Hippocampal formation (tissue), 2 donors: ENCODE data around the gene ABHD16A.
"Not testable (repeated sequence)": the region's sequence is repeated elsewhere in the genome, so short reads cannot be mapped to it uniquely, and the experiment has no call there.

Experiments
- DNase-seq, 2 donors: peaks; one replicate each; lab custom pipeline; 2025; lab: John Stamatoyannopoulos, UW

The ABHD16A gene

DNA sequence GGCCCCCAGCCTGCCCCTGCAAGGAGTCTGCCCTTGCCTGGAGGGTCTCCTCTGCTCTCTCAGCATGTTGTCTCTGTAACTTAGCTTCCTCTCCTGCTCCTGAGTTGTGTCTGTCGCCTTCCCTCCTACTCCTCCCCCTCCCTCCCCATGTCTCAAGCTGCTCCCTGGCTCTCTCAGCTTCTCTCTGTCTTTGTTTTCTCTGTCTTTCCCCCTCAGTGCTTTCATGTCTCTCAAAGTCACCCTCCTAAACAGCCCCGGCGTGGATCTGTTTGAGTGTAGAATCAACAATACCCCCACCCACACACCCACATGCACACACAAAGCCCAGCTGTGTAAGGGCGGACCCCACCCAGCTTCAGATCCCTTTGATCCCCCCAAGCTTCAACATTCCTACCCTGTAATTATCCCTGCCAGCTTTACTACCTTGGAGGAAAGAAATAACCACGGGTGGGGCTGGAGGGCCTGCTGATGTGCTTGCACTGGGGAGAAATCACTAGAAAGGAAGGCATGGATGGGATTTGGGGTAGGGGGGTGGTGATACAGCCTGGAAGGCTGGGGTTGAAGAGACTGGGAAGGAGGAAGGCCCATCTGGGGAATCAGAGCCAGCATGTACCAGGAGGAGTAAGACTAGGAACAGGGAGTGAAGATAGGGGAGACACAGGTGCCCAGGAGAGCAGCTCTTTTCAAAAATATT, 11.0 kb upstream of the ABHD16A start:
- no peak for DNase-seq

DNA sequence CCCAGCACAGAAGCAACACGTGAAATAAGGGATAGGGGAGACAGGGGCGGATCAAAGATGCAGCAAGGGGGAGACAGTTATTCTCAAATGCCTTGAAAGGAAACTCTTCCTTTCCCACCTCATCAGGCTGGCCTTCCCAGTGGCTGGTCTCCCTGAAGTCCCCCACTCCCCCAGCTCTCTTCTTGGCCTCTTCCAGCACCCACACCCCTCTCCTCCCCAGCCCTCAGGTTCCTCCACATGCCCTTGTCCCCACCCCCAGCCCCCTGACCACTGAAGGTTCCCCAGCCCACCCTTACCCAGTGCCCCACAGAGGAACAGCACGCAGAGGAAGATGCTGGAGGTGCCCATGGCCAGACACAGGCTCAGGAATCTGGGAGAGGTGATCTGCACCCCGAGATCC, 10.3 kb upstream of the ABHD16A start:
- DNase-seq = no peak

DNA sequence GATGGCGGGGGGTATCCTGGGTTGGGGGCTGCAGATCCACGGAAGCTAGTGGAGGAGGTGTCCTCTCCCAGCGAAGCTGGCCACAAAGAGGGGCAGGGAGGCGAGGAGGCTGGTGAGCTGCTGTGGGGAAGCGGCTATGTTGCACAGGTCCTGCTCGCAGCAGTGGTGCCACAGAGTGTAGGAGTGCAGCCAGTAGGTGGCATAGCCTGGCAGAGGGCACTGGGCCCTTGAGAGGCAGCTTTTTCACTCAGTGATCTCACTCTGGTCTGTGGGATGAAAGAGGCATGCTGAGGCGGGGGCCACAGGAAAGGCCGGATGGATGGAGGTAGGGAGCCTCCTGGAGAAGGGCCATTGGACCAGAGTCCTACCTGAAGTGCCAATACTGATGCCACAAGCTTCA, 9.2 kb upstream of the ABHD16A start:
- DNase-seq = no peak

DNA sequence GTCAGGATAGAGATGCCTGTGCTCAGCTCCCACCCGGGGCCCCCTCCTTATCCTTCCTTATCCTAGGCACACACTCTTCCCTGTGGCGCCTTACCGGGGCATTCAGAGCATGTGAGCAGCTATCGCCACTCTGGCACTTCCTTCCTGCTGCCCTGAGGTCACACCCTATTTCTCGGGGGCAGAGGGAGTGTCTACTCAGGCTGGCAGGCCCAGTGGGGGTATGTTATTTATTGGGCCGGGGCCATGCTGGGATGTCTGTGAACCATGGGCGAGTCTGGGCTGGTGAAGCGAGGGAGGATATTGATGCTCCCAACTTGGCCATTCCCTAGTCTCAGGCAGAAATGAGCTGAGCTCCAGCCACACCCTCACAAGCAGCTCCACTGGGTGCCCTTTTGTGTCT, 8.1 kb upstream of the ABHD16A start:
- DNase-seq = no peak

DNA sequence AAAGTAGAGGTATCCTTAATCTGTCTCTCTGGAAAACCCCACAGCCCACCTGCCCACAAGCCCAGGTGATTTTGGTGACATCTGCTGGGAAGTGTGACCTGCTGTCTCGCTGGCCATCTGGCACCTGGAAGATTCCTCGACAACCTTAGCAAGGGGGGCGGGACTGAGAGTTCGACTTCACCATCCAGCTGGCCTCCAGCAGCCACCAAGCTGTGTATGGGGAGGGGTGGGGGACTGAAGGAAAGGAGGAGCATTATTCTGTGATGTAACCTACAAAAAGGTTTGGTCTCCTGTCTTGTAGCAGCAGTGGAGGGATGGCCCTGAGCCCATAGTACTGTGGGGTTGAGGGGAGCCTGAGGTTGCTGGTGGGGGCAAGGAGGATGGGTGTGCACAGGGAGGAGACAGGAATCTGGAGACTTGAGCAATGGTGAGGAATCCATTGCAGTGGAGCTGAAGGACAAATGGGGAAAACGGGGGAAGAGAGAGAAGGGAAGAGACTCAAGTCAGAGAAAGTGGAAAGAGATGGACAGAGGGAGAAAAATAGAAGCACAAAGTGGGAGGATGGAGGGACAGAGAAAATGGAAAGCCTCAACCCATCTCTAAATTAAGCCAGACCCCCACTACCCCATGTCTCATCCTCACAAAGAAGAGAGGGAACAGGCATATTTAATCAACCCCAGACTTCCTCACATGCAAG, 7.5 kb upstream of the ABHD16A start:
- no peak for DNase-seq

DNA sequence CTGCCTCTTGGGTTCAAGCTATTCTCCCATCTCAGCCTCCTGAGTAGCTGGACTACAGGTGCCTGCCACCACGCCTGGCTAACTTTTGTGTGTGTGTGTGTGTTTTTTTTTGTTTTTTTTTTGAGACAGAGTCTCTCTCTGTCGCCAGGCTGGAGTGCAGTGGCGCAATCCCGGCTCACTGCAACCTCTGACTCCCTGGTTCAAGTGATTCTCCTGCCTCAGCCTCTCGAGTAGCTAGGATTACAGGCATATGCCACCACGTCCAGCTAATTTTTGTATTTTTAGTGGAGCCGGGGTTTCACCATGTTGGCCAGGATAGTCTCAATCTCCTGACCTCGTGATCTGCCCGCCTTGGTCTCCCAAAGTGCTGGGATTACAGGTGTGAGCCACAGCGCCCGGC, 6.0 kb upstream of the ABHD16A start:
- not testable (repeated sequence) for DNase-seq

DNA sequence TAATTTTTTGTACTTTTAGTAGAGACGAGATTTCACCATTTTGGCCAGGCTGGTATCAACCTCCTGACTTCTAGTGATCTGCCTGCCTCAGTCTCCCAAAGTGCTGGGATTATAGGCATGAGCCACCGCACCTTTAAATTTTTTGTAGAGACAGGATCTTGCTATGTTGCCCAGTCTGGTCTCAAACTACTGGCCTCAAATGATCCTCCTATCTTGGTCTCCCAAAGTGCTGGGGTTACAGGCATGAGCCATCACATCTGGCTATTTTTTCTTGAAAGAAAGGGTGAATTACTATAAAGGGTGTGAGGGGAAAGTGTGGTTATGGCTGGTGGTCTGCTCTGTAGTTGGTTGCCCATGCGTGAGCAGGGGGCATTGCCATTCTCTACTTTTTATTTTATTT, 5.1 kb upstream of the ABHD16A start:
- DNase-seq = no peak

DNA sequence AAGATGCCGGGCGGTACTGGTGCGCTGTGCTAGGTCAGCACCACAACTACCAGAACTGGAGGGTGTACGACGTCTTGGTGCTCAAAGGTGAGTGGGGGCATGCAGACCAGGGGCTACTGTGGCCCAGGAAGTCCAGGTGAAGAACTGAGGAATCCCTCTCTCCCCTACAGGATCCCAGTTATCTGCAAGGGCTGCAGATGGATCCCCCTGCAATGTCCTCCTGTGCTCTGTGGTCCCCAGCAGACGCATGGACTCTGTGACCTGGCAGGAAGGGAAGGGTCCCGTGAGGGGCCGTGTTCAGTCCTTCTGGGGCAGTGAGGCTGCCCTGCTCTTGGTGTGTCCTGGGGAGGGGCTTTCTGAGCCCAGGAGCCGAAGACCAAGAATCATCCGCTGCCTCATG, 4.6 kb upstream of the ABHD16A start:
- DNase-seq = no peak

DNA sequence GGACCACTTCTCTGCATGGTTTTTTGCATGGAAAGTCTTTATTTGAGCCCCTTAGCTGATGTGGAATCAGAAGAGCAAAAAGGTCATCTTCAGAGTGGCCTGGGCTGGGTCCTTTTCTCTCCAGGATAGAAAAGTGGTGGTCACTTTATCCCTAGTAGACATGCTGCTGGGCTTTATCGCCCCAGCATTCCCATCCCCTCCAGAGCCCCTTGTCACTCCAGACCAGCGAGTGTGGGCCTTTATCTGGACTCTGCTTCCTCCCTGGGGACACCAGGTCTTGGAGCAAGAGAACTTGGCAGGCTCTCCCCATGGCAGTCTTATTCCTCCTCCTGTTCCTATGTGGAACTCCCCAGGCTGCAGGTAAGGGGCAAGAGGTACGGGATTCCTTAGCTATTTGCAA, 3.5 kb upstream of the ABHD16A start, which contains the start of gene LY6G6F:
Gene LY6G6F (plus strand): TSS at position 268 of the 400 bp plus-strand sequence. CDS start 41 bp downstream, at position 309.
- no peak for DNase-seq

DNA sequence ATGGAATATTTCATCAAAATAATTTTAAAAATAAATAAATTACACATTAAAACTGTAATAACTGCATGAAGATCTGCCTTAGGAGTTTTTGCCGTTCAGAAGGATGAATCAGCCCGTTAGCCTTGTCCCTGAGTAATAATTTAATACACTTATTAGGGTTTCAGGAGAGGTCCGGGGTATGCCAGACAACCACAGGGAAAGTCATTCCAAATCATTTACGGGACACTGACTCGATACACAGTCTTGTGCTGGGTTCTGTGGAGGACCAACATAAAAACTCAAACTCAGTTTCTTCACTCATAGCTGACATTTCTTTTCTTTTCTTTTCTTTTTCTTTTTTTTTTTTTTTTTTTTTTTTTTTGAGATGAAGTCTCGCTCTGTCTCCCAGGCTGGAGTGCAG, 2.8 kb upstream of the ABHD16A start:
- no peak for DNase-seq

DNA sequence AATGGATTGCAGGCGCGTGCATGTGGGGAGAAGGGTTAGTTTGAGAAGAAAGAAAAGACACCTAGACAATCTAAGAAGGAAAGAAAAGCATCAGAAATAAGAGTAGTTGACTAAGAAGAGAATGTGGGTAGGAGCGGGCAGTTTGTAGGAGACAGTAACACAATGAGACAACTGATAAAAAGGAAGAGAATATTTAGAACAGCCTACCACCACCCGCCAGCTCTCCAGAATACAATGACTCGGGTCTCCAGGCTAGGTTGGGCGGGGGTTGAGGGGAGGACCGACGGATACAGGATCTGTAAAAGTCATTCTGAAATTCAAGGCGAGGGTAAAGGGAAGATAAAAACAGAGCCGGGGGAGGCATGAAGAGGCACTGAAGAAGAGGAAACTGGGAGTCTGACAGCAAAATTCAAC, 712 bp downstream of the ABHD16A start:
- no peak for DNase-seq

DNA sequence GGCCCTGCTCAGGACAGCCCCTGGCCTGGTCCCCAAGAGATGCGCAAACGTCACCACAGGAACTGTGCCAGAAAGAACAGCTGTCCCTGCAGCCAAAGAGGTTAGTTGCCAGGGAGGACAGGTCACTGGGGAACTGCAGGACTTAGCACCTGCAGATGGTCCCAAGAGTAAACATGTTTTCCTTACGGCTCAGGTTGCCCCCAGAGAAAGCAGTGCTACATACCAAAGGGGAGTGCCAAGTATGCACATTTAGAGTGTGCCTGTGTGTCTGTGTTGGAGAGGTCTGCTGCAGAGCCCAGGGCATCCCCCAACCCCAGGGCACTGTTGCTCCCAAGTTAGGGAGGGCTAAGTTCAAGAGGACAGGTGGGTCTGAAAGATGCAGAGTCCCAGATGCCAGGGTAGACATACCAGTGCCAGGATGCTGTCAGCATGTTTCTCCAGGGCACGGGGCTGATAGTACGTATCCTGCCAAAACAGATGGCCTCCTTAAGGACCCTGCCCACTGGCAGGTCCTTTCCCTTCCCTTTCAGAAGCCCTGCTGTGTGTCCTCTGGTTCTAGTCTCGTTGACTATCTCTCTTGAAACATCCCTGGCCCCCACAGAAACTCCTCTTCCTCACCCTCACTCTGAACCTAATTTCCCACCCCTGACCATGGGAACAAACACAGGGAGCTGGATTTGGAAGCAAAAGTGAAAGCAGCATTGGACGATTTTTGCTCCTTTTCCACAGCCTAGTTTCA, 1.3 kb downstream of the ABHD16A start:
- DNase-seq = no peak

DNA sequence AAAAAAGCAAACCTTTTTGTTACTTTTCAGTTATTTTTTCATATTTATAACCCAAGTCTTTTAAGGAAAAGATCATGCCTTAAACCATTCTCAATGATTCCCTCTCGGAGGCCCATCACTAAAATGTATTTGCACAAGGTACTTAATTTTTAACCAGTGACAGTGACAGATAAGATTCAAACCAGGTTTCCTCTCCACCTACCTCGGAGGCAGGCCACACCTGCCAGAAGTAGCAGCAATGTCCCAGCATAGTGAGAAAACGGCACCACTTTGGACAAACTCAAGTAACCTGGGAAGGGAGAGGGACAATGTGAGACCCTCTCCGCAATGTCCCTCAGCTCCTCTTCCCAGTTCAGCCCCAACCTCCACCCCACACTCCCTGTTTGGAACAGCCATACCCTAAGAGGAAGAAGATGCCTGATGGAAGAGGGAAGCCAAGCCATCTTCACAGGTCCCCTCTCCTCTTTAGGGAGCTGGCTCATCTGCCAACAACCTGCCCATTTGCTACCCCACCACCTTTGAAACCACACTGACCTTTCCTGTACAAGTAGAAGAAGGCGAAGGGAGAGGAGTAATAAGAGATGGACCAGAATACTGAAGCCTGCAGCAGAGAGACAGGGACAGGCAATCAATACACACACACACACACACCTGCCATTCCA, 2.3 kb downstream of the ABHD16A start:
- no peak for DNase-seq

DNA sequence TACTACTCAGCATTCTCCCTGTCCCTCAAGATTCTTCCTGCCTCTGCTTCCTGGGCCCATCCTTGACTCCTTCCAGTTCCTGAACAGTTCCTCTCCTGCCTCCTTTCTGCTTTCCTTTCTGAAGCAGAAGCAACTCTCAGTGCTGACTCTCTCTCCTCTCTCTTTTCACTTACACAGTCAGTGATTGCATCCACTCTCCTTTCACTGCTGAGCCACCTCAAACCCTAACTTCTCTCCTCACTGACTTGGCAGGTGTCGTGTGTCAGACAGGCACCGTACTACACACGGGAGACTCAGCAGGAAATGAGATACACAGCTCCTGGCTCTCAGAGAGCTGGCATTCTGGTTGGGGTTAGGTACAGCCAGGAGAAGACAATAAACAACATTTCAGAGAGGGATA, 5.6 kb downstream of the ABHD16A start:
- DNase-seq = no peak

DNA sequence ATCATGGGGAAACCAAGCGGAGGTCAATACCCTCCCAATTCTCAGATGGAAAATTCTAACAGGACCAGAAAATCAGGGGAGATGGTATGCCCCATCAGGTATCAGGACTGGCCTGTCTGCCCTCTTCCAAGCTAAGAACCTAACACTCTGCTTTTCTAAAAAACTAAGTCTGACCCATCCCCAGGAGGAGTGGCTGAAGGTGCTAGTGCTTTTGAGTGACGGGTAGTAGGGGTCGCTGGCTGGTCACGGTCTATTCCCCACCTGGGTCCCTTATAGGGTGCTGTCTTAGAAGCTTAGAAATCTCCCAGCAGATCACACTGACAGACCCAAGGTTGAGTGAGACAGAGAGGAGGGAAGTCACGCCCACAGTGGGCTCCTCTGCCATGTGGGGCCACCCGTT, 9.6 kb downstream of the ABHD16A start:
- no peak for DNase-seq

DNA sequence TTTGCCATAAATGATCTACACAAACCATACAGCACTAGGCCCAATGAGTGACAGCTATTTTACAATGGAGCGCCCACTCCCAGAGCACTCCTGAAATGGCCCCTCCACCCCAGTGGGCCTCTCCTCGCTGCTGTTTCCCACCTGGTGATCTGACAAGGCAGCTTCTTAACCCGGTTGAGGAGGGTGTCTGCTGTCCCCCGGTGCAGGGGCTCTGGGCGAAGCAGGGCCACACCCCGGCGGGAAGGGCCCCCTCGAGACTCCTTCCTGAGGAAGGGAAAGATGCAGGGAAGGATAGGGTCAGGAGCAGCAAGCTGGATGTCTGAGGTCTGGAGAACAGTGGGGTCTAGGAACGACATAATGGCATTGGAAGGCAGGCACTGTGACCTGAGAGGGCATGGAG, 10.2 kb downstream of the ABHD16A start:
- DNase-seq = no peak

DNA sequence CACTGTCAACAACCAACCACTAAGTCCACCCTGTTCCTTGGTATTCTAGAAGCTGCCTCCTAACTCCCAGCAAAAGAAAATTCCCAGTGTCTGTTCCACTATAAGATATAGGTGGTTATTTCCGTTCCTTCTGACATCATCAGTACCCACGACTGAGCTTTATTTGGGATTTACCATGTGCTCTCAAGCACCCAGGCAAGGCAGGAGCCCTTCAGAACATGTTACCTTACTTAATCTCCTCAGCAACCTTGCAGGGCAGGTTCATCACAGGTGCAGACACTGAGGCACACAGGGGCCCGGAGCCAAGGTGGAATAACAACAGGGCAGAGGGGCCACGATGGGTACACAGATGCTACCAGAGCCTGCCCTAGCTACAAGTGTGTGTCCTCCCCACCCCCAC, 10.8 kb downstream of the ABHD16A start:
- no peak for DNase-seq

DNA sequence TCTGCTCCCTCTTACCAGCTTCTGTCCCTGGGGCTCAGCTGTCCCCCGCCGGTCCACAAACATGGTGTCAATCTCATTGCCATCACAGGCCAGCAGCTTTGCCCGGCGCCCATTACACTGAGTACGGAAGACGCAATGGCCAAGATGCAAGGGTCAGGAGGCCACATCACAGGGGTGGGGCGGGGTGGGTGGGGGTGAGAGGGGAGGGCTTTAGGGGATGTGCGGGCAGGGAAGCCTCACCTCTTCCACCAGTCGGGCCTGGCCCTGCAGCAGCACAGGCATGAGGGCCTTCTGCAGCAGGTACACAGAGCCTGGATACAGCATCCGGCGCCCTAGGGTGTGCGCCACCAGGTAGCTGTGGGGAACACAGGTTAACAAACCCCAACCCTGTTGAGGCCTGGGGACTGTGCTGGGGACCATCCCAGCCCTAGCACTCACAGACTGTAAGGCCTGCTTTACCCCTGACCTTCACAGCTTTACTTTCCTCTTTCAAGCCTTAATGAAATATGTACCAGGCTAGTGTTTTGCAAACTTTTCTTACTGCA, 11.5 kb downstream of the ABHD16A start:
- no peak for DNase-seq

DNA sequence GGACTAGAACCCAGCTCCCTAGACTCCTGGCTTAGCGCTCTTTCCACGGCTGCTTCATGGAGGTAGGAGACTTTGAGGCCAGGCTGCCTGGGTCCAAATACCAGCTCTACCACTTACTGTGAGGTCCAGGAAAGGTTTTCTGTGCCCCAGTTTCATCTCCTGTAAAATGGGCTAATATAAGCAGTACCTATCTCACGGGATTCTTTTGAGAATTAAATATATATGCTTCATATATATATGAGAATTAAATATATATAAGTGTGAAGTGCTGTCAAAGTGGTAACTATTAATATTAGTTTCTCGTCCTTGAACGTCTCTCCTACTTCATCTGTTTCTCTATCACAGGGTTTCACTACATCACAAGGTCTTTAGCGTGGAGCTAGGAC, 12.1 kb downstream of the ABHD16A start:
- DNase-seq = no peak

DNA sequence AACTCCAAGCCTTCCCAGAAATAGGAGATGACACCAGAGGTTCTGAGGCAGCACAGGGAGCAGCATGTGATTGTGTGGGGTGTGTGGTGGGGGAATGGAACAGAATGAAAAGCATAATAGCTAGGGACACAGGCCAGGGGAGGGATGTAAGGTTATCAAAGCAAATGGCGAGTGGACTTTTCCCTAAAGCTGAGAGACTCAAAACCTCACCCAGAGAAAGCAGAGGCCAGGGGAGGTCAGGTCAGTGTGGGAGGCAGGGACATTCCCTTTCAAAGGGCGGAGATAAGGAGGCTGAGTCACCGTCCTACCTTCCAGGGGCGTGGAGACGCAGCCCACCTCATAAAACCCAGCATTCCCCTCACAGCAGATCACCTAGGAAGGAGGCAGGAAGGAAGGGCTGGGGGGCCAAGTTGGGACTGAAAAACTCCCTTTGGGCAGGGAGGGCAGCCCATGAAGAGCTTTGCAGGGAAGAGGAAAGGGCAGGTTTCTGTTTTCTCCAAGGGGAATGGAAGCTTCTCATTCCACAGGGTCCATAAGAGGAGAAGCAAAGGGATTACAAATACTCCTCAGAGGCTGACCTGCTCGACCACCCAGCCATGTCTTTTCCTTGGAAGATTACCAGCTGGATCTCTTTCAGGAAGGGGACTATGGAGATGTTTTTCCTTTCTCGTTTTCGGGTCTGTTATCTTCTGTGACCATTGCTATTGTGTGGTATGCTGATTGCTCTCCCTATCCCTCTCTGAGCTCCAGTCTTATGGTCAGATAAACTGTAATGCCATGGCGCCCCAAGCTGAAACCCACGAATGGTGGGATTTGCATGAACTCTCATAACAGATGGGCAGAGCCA, 12.7 kb downstream of the ABHD16A start:
- DNase-seq = no peak
